ENCODE results near the gene SGCD.
"Not testable (repeated sequence)": the region's sequence is repeated elsewhere in the genome, so short reads cannot be mapped to it uniquely, and the experiment has no call there.

Gene SGCD

DNA sequence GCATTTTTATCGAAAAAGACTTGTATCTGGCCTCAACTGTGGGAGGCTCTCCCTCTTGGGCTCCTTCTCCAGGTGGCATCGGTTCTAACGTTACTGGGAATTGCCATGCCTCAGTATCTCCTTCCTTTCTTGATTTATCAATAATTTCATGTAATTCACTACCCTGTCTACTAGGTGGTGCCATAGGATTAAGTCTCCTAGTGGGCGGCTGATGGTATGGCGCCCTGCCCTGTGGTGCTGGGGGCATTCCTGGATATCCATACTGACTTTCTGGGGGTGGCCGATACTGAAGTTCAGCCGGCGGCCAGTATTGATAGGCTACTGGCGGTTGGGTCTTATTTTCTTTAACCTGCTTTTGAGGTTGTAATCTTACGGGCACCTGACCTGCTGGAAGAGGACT, 337.9 kb downstream of the SGCD start:
- not testable (repeated sequence) for DNase-seq

GRCh38 chr5:156666686-156667085, 339.7 kb downstream of the SGCD start:
- DNase-seq = not testable (repeated sequence)

GRCh38 chr5:156667616-156668015, 340.7 kb downstream of the SGCD start:
- DNase-seq = no peak

DNA sequence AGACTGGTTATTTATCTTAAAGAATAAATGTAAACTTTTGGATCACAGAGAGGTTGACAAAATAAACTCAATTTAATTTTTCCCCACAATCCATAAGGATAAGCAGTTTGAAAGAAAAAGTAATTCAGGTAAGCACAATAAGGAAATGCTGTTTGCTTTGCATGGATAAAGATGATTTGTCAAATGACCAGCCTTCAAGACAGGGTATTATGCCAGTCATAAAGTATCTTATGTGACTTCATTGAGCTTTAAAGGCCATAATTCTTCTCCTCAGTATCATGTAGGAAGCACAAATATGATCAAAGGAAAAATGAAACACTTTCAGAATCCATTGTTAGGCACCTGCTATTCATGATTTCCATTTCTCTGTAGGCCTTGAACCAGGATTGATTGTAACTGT, 342.5 kb downstream of the SGCD start:
- no peak for DNase-seq

- no peak for DNase-seq
Measured at GRCh38 chr5:156670615-156671014, 343.7 kb downstream of the SGCD start.

DNA sequence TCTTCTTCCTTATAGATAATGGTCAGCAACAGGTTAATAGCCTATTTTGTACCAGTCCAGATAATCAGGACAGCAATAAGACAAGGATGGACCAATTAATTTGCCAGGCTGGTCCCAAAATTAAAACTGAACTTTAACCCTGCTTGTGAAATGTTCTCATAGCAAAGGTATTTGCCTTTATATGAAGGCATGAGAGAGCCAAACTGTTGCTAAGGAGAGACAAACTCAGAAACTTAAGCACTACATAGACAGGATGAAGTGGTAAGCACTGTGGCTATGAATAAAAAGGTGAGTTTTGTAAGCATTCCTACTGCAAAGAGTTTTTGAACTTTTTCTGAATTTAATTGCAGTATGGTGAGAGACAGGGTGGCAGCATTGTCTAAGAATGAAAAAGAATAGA, 348.4 kb downstream of the SGCD start:
- no peak for DNase-seq

DNA sequence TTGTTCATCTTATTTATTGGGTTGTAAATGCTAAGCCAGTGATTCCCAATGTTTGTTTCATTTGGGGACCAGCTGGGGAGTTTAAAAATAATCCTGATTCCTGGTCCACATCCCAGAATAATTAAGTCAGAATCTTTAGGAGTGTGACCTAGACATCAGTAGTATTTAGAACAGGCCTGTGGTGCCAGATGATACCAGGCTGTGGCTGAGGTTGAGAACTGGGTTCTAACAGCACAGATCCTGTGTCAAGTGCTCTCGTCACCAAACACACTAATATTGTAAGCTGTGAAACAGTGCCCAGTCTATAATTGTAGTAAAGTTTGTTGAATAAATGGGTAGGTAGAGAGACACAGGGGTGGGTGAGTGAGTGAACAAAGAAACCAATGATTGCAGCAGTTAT, 351.0 kb downstream of the SGCD start:
- DNase-seq = no peak

- no peak for DNase-seq
Measured at GRCh38 chr5:156678484-156678883, 351.5 kb downstream of the SGCD start.

DNA sequence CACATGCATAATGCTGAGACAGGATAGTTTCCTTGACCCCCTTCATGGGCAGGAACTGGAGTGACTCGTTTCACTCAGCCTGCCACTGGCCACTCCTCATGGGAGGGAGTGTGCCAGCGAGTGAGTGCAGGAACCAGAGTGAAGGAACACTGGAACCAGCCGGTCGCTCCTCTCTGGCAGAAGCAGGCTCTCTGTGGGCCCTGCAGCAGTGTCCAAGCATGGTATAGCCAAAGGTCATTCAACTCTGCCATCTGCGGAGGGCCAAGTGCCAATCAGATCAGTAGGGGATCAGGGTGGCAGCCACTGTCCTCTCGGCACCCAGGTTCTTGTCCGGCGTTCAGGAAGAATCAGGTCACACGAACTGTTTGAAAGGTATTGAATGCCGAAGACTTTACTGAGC, 353.9 kb downstream of the SGCD start:
- no peak for DNase-seq

- DNase-seq = no peak
Measured at GRCh38 chr5:156681265-156681664, 354.3 kb downstream of the SGCD start.

DNA sequence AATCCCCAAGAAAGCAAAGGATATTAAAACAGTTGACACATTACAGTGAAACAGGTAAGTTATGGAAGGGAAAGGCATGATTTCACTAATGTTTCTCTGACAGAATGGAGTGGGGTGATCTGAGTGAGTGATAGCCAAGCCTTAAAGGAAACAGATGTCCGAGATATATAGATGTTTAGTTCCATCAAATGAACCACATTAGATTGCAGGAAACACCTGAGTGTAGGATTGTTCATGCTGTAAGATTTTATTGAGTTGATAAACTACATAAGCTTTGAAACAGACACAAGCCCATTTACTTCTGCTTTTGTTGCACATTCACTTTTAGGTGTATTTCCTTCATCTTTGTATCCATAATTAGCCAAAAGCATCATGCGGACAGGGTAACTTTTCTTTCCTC, 356.0 kb downstream of the SGCD start:
- no peak for DNase-seq

GRCh38 chr5:156683509-156683908, 356.5 kb downstream of the SGCD start:
- DNase-seq = no peak

DNA sequence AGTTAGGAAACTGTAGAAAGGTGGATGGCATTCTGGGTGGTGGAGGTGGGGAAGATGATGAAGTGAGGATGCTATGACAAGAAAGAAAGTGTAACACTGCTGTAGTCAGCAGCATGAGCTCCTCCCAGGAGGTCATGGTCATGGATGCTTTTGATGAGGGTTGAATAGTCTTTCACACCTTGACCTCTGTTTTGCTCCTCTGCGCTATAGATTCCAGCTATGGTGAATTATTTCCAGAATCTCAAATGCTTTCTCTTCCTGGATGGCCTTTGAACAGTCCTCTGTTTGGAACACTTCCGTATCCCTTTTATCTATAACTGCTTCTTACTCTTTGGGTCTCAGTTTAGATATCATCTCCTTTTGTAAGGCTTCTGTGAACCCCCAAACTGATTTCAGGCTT, 357.3 kb downstream of the SGCD start:
- DNase-seq = no peak

- DNase-seq = no peak
Measured at GRCh38 chr5:156685481-156685880, 358.5 kb downstream of the SGCD start.

- no peak for DNase-seq
Measured at GRCh38 chr5:156686380-156686779, 359.4 kb downstream of the SGCD start.

DNA sequence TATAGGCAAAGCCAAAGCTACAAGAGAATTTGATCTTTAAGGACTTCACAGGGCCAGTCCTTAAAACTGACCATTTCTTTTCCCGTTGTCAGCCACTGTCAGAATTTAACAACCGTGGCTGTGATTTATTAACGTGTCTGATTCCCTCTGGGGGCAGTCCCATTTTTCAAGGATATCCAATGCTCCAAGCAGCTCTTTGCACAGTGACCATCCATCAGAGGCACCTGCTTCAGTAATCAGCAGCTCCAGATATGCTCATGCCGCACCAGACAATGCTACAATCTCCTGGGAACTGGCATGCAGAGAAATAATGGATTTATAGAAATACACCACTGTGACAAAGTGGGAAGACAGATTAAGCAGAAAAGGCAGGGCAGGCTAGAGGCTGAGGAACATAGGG, 359.8 kb downstream of the SGCD start:
- DNase-seq = no peak

DNA sequence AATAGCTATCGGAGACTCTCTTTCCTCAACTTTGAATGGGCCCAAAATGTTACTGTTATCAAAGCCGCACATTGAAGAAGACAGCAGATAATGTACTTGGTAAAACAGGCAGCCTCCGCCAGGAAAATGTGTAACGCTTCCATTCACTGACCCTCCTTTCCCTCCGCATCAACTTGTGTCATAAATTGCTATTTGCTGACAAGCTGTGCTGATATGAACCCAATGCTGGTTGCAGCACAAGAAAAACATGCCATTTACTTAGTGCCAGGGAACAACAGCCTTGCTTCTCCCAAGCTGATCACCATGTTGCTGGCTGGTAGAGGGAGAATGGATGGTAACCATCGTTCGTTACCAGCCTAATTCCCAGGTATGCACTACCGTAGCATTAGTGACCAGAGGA, 360.6 kb downstream of the SGCD start:
- no peak for DNase-seq

- no peak for DNase-seq
Measured at GRCh38 chr5:156691572-156691971, 364.6 kb downstream of the SGCD start.

GRCh38 chr5:156693113-156693512, 366.1 kb downstream of the SGCD start:
- DNase-seq = no peak

- DNase-seq = no peak
Measured at GRCh38 chr5:156694598-156694997, 367.6 kb downstream of the SGCD start.

GRCh38 chr5:156695774-156696173, 368.8 kb downstream of the SGCD start:
- DNase-seq = no peak

DNA sequence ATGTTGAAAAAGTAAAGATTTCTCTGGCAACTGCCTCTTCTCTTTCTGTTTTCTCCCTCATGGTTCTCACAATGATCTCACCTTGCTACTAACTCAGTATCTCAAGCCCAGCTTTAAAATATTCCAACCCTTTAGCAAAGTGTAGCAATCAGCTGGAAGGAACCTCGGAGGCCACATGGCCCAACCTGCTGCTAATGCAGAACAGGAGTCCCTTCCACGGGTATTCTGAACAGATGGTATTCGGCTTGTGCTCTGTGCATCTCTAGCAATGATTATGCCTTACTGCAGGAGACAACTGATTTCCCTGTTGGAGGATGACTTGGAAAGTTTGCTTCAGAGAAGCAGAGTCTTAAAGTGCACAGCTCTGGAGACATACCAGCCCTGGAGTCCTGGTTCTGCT, 371.4 kb downstream of the SGCD start:
- DNase-seq = no peak

DNA sequence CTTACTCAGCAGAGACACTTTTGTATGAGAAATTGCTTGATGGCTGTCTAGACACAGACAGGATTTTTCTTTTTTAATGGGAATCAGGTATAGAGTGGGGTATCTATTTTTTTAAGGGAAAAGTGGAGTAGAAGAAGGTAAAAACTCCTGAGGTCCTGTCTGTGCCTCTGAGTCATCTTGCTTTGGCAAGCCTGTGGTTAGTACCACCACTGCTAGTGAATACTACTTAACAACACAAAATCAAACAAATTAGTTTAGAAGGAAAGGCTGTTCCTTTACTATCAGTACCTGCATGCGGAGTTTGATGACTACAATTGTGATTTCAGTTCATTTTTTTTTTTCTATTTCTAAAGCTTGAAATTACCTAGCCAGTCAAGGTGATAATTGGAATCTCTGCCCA, 372.2 kb downstream of the SGCD start:
- DNase-seq = no peak

DNA sequence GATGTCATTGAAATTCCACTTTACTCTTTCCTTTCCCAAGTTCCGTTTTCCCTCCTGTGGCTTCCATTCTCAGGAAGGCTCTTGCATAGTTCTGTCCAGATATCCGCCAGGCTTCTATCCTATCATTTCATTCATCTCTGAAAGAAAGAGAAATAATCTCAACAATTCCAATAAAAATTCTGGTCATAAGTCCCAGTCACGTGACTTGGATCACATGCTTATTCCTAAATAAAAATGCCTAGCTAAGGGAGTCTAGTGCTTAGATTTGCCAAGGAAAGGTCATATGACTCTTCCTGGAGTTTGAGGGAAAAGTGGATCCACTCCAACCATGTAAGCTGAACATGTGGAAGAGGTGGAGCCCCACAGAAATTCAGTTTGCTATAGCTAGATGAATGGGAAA, 377.2 kb downstream of the SGCD start:
- DNase-seq = no peak

- DNase-seq = no peak
Measured at GRCh38 chr5:156706631-156707030, 379.7 kb downstream of the SGCD start.

DNA sequence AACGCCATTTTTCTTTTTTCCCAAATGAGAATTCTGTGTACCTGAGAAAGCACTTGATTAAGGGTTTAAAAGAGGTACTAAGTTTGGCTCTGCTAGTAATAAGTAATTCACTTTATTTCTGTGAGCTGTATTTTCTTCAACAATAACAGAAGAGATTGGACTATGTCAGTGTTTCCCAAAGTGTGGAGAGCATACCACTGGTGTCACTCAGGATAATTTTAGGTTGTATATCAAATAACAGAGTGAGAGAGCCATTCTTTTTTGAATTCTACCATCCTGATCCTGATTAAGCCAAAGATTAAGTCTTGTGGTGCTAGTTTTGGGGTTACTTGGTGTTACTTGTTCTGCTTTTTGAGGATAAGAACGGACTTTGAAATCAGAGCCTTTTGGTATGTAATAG, 380.8 kb downstream of the SGCD start:
- DNase-seq = no peak

All from NCI-H1436 treated with DMSO at 0.1 percent for 48 hours (cell line).